Stimulated activated CD8-positive, alpha-beta memory T cell treated with anti-CD3 and anti-CD28 coated beads, Interleukin-15, amount 100 ng/mL, for 48 hours (primary cell): Measurements from ENCODE around the gene SGK2.
"Not testable (repeated sequence)": the region's sequence is repeated elsewhere in the genome, so short reads cannot be mapped to it uniquely, and the experiment has no call there.

ENCODE experiments used
- DNase-seq, 2 donors: peaks; one replicate each; pipeline ENCODE4 v3.0.0-alpha.2; 2020; ENCODE audit warnings: low read depth in 2 of 2

SGK2 gene

DNA sequence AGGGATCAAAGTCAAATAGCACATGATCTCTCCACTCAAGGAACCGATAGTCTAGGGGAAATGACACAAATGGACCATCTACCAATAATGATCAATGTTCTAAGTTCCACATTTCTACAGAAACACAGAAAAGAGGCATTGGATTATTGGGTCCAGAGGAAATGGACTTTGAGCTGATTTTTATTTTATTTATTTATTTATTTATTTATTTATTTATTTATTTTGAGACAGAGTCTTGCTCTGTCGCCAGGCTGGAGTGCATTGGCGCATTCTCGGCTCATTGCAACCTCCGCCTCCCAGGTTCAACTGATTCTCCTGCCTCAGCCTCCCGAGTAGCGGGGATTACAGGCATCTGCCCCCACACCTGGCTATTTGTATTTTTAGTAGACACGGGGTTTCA is 43.1 kb downstream of the SGK2 start:
- DNase-seq: not testable (repeated sequence)

DNA sequence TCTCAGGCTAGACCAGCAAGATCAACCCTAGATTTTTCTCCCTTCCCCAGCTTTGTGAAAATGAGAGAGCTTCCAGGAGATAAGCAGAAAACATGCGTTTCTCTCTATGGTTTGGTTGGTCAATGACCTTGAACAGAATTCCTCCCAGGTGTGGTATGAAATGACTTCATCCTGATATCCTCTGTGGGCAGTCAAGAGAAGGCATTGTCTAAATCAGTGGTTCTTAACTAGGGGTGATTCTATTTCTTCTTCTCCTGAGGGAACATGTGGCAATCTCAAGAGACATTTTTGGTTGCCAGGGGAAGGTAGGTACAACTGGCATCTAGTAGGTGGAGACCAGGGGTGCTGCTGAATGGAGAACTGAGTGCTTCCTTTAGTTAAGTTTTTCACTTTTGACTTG is 44.3 kb downstream of the SGK2 start:
- DNase-seq: no peak

DNA sequence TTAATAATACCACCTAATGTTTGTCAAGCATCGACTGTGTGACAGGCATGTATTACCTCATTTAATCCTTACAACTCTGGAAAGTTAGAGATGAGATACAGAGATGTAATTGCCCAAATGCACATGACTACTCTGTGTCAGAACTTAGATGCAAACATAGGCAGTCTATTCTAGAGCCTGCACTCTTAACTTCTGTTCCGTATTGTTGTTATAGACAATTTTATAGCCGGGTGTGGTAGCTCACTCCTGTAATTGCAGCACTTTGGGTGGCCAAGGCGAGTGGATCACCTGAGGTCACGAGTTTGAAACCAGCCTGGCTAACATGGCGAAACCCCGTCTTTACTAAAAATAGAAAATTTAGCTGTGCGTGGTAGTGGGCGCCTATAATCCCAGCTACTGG is 46.9 kb downstream of the SGK2 start:
- no peak for DNase-seq

- not testable (repeated sequence) for DNase-seq
These were observed 48.5 kb downstream of the SGK2 start for GRCh38 chr20:43607278-43607677.

DNA sequence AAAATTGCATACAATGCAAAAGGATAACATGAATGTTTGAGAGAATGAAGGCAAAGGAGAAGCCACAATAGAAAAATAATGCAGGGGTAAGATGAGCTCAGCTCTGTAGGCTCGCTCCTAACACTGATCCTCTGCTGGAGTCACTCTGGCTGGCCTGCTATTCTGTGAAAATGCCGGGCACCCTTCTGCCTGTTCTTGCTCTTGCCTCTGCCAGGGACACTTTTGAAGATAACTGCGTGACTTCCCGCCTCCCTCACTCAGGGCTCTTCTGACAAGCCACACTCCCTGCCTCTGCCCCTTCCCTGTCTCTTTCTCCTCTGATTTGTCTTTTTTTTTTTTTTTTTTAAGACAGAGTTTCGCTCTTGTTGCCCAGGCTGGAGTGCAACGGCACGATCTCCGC is 72.8 kb downstream of the SGK2 start:
- DNase-seq: no peak
